HepG2 (cell line): ENCODE data around the gene IL1A. TPM values are rescaled to one million over a fixed set of nuclear protein-coding genes. Genes with fewer than 3 reads are reported as not detected.

ENCODE experiments used
- ARID2 ChIP-seq: sonication (generic); formaldehyde crosslinking; IDR thresholded peaks from 2 replicates; pipeline ENCODE4 v1.8.1; 2022; ENCODE audit warnings: mild to moderate bottlenecking, missing genetic modification reagents, borderline replicate concordance
- HNRNPL ChIP-seq: fragments of 200-400 bp; formaldehyde crosslinking; IDR thresholded peaks from 2 replicates; pipeline ENCODE4 v1.6.1; 2017; ENCODE audit warnings: mild to moderate bottlenecking, low read depth, low read length
- KAT2B ChIP-seq: fragments of 150-350 bp; IDR thresholded peaks from 2 replicates; pipeline ENCODE4 v1.6.1; 2014; ENCODE audit warnings: low read depth, low read length, borderline replicate concordance
- PHF21A ChIP-seq: sonication (generic); formaldehyde crosslinking; IDR thresholded peaks from 2 replicates; pipeline ENCODE4 v1.5.0; 2020; ENCODE audit warnings: mild to moderate bottlenecking, missing genetic modification reagents
- POGK ChIP-seq: sonication (generic); formaldehyde crosslinking; conservative IDR thresholded peaks from 2 replicates; pipeline ENCODE4 v1.8.0; 2022; ENCODE audit warnings: mild to moderate bottlenecking, moderate library complexity, missing genetic modification reagents
- RBM22 ChIP-seq: fragments of 200-400 bp; formaldehyde crosslinking; optimal IDR thresholded peaks from 2 replicates; pipeline ENCODE3; 2017; ENCODE audit warnings: mild to moderate bottlenecking, low read length, moderate library complexity
- RXRB ChIP-seq: IDR thresholded peaks from 2 replicates; pipeline ENCODE4 v1.6.1; 2016; ENCODE audit warnings: borderline replicate concordance, missing genetic modification reagents, missing compliant biosample characterization
- SNRNP70 ChIP-seq: fragments of 200-400 bp; formaldehyde crosslinking; IDR thresholded peaks from 2 replicates; pipeline ENCODE4 v1.6.1; 2017; ENCODE audit warnings: mild to moderate bottlenecking, low read depth, low read length, moderate library complexity
- SYNCRIP ChIP-seq: fragments of 200-400 bp; formaldehyde crosslinking; IDR thresholded peaks from 2 replicates; pipeline ENCODE4 v1.6.1; 2018; ENCODE audit warnings: mild to moderate bottlenecking, low read depth, low read length; ENCODE audit not compliant: insufficient read depth
- ZHX1 ChIP-seq: sonication (generic); formaldehyde crosslinking; IDR thresholded peaks from 2 replicates; pipeline ENCODE4 v1.8.1; 2022; ENCODE audit warnings: low read depth, mild to moderate bottlenecking, missing genetic modification reagents
- ZNF264 ChIP-seq: sonication (generic); formaldehyde crosslinking; IDR thresholded peaks from 2 replicates; pipeline ENCODE4 v1.4.0; 2020; ENCODE audit warnings: missing genetic modification reagents
- ZNF343 ChIP-seq: sonication (generic); formaldehyde crosslinking; IDR thresholded peaks from 2 replicates; pipeline ENCODE4 v1.4.0; 2020; ENCODE audit warnings: mild to moderate bottlenecking, missing genetic modification reagents
- polyA plus RNA-seq, 8 experiments: library from polyadenylated mRNA; depleted of rRNA in 3 of 8; stranded (reverse) in 7 of 8; unstranded in 1 of 8; fragments of >200 nt; fragmentation: Illumina TruSeq in 4 of 8; extraction: Trizol in 4 of 8; gene quantifications; 2 replicates each; pipeline versions ENCODE4 v1.2.1 to v1.2.3, GENCODE V29; 2011 to 2016; ENCODE audit warnings: low read depth in 4 of 8, missing spikeins in 1 of 8, mixed read lengths in 1 of 8; ENCODE audit not compliant: insufficient read depth in 1 of 8
- total RNA-seq, 5 experiments: library from RNA; depleted of rRNA; stranded (reverse); fragments of >200 nt; fragmentation: Illumina TruSeq; extraction: Trizol; gene quantifications; 2 replicates each; pipeline ENCODE4 v1.2.3, GENCODE V29; 2016; ENCODE audit warnings: low read depth in 1 of 5

Gene IL1A
- total and polyA plus RNA-seq, 2 of the 13 experiments (the other 11 are each of a cell fraction or from before 2014, with no cell fraction given): not detected

- TF ChIP-seq ZHX1 (CRISPR knock-in tag) (no peak), SNRNP70 (no peak), ZNF264 (CRISPR knock-in tag) (no peak), POGK (CRISPR knock-in tag) (no peak), HNRNPL (no peak), SYNCRIP (no peak), RXRB (no peak), ARID2 (CRISPR knock-in tag) (no peak), ZNF343 (CRISPR knock-in tag) (no peak), PHF21A (no peak), KAT2B (no peak), RBM22 (no peak)
Measured at GRCh38 chr2:112731479-112731878, 52.8 kb downstream of the IL1A start (continued).
